HEK293T (cell line): ENCODE measurements around the gene ERMP1.

Source experiments
- ARNT ChIP-seq: fragments of 450-650 bp; IDR thresholded peaks from 2 replicates; pipeline ENCODE4 v1.6.1; 2017; ENCODE audit warnings: mild to moderate bottlenecking
- BHLHE40 ChIP-seq: fragments of 450-650 bp; IDR thresholded peaks from 2 replicates; pipeline ENCODE4 v1.6.1; 2016; ENCODE audit warnings: mild to moderate bottlenecking, moderate library complexity, borderline replicate concordance
- CTBP1 ChIP-seq: fragments of 450-650 bp; IDR thresholded peaks from 2 replicates; pipeline ENCODE4 v1.6.1; 2016; ENCODE audit warnings: borderline replicate concordance
- ELF4 ChIP-seq: fragments of 450-650 bp; IDR thresholded peaks from 2 replicates; pipeline ENCODE4 v1.6.1; 2017; ENCODE audit warnings: antibody characterized with exemption
- FOXA1 ChIP-seq: fragments of 450-650 bp; IDR thresholded peaks from 2 replicates; pipeline ENCODE4 v1.6.1; 2016; ENCODE audit warnings: mild to moderate bottlenecking
- FOXM1 ChIP-seq: fragments of 450-650 bp; IDR thresholded peaks from 2 replicates; pipeline ENCODE4 v1.6.1; 2017; ENCODE audit warnings: mild to moderate bottlenecking, borderline replicate concordance
- L3MBTL2 ChIP-seq: fragments of 450-650 bp; conservative IDR thresholded peaks from 2 replicates; pipeline ENCODE4 v1.6.1; 2016; ENCODE audit warnings: mild to moderate bottlenecking
- LEF1 ChIP-seq: fragments of 450-650 bp; IDR thresholded peaks from 2 replicates; pipeline ENCODE4 v1.6.1; 2017; ENCODE audit warnings: mild to moderate bottlenecking, borderline replicate concordance
- NFRKB ChIP-seq: fragments of 450-650 bp; IDR thresholded peaks from 2 replicates; pipeline ENCODE4 v1.6.1; 2016; ENCODE audit warnings: mild to moderate bottlenecking, moderate library complexity
- SP1 ChIP-seq: fragments of 450-650 bp; IDR thresholded peaks from 2 replicates; pipeline ENCODE4 v1.6.1; 2017
- SUZ12 ChIP-seq: fragments of 450-650 bp; IDR thresholded peaks from 2 replicates; pipeline ENCODE4 v1.6.1; 2016; ENCODE audit warnings: mild to moderate bottlenecking

- TF ChIP-seq SUZ12 = no peak
- no peak for TF ChIP-seq ELF4
- no peak for TF ChIP-seq ARNT
- TF ChIP-seq SP1 = no peak
- no peak for TF ChIP-seq NFRKB
- TF ChIP-seq FOXA1 = no peak
- TF ChIP-seq FOXM1 = no peak
- TF ChIP-seq LEF1 = no peak
- no peak for TF ChIP-seq CTBP1
- TF ChIP-seq BHLHE40 = no peak
- no peak for TF ChIP-seq L3MBTL2
Measured at GRCh38 chr9:5832071-5832537, 813 bp downstream of the ERMP1 start.
